Measurements from ENCODE around the gene RNF167.

The RNF167 gene

GRCh38 chr17:4940555-4941318 is 669 bp downstream of the RNF167 start:
- Mint-ChIP-seq H3K36me3 (ENCODE audit: low read depth) (peaks cover 68% of the 10 kb centered on the region), H3K4me1 (ENCODE audit: low read depth) (peaks cover 53% of the 10 kb centered on the region), H3K9me3 (no peaks in the 10 kb centered on the region), H3K27me3 (ENCODE audit: low read depth) (no peaks in the 10 kb centered on the region), H3K27ac (peak overlapping the region; percentile 93), H3K4me3 (peak overlapping the region; percentile 90)

- H3K27ac Mint-ChIP-seq: peak overlapping the region; percentile 93
- no peaks in the 10 kb centered on the region for H3K27me3 Mint-ChIP-seq (ENCODE audit: low read depth)
- H3K4me3 Mint-ChIP-seq: peak overlapping the region; percentile 90
- H3K36me3 Mint-ChIP-seq (ENCODE audit: low read depth): peaks cover 69% of the 10 kb centered on the region
- no peaks in the 10 kb centered on the region for H3K9me3 Mint-ChIP-seq
- H3K4me1 Mint-ChIP-seq (ENCODE audit: low read depth): peaks cover 50% of the 10 kb centered on the region
Measured at GRCh38 chr17:4941319-4941610, 1.2 kb downstream of the RNF167 start.

- H3K36me3 Mint-ChIP-seq (ENCODE audit: low read depth): peaks cover 72% of the 10 kb centered on the region
- H3K9me3 Mint-ChIP-seq: no peaks in the 10 kb centered on the region
- peaks cover 49% of the 10 kb centered on the region for H3K4me1 Mint-ChIP-seq (ENCODE audit: low read depth)
- H3K27me3 Mint-ChIP-seq (ENCODE audit: low read depth): no peaks in the 10 kb centered on the region
- H3K27ac Mint-ChIP-seq: peak overlapping the region; percentile 41
- peak overlapping the region; percentile 90 for H3K4me3 Mint-ChIP-seq
Measured at GRCh38 chr17:4942760-4943508, 2.9 kb downstream of the RNF167 start.

- H3K36me3 Mint-ChIP-seq (ENCODE audit: low read depth): peaks cover 65% of the 10 kb centered on the region
- H3K4me1 Mint-ChIP-seq (ENCODE audit: low read depth): peaks cover 42% of the 10 kb centered on the region
- H3K27ac Mint-ChIP-seq: peak overlapping the region; percentile 95
- no peaks in the 10 kb centered on the region for H3K27me3 Mint-ChIP-seq (ENCODE audit: low read depth)
- no peaks in the 10 kb centered on the region for H3K9me3 Mint-ChIP-seq
- peak overlapping the region; percentile 90 for H3K4me3 Mint-ChIP-seq
Measured at GRCh38 chr17:4944163-4944553, 4.1 kb downstream of the RNF167 start.

- peak overlapping the region; percentile 95 for H3K27ac Mint-ChIP-seq
- H3K9me3 Mint-ChIP-seq: no peaks in the 10 kb centered on the region
- H3K27me3 Mint-ChIP-seq (ENCODE audit: low read depth): no peaks in the 10 kb centered on the region
- peaks cover 42% of the 10 kb centered on the region for H3K4me1 Mint-ChIP-seq (ENCODE audit: low read depth)
- peak overlapping the region; percentile 90 for H3K4me3 Mint-ChIP-seq
- peaks cover 65% of the 10 kb centered on the region for H3K36me3 Mint-ChIP-seq (ENCODE audit: low read depth)
Measured at GRCh38 chr17:4944554-4945175, 4.6 kb downstream of the RNF167 start.

GRCh38 chr17:4945176-4945943 is 5.3 kb downstream of the RNF167 start:
- Mint-ChIP-seq H3K4me1 (ENCODE audit: low read depth) (peaks cover 42% of the 10 kb centered on the region), H3K36me3 (ENCODE audit: low read depth) (peaks cover 63% of the 10 kb centered on the region), H3K4me3 (peak overlapping the region; percentile 90), H3K27ac (peak overlapping the region; percentile 95), H3K9me3 (no peaks in the 10 kb centered on the region), H3K27me3 (ENCODE audit: low read depth) (no peaks in the 10 kb centered on the region)

GRCh38 chr17:4945944-4946280 is 5.8 kb downstream of the RNF167 start:
- no peaks in the 10 kb centered on the region for H3K9me3 Mint-ChIP-seq
- H3K27me3 Mint-ChIP-seq (ENCODE audit: low read depth): no peaks in the 10 kb centered on the region
- H3K4me3 Mint-ChIP-seq: peak overlapping the region; percentile 90
- H3K27ac Mint-ChIP-seq: peak overlapping the region; percentile 95
- peaks cover 47% of the 10 kb centered on the region for H3K4me1 Mint-ChIP-seq (ENCODE audit: low read depth)
- peaks cover 63% of the 10 kb centered on the region for H3K36me3 Mint-ChIP-seq (ENCODE audit: low read depth)

- peaks cover 57% of the 10 kb centered on the region for H3K36me3 Mint-ChIP-seq (ENCODE audit: low read depth)
- H3K27ac Mint-ChIP-seq: peak overlapping the region; percentile 85
- H3K4me3 Mint-ChIP-seq: peak overlapping the region; percentile 90
- no peaks in the 10 kb centered on the region for H3K9me3 Mint-ChIP-seq
- peaks cover 45% of the 10 kb centered on the region for H3K4me1 Mint-ChIP-seq (ENCODE audit: low read depth)
- H3K27me3 Mint-ChIP-seq (ENCODE audit: low read depth): no peaks in the 10 kb centered on the region
Measured at GRCh38 chr17:4946312-4946976, 6.4 kb downstream of the RNF167 start.

GRCh38 chr17:4947010-4947410 is 6.9 kb downstream of the RNF167 start:
- no peaks in the 10 kb centered on the region for H3K27me3 Mint-ChIP-seq (ENCODE audit: low read depth)
- H3K9me3 Mint-ChIP-seq: no peaks in the 10 kb centered on the region
- peak overlapping the region; percentile 85 for H3K27ac Mint-ChIP-seq
- H3K4me1 Mint-ChIP-seq (ENCODE audit: low read depth): peaks cover 40% of the 10 kb centered on the region
- H3K4me3 Mint-ChIP-seq: peak overlapping the region; percentile 90
- peaks cover 52% of the 10 kb centered on the region for H3K36me3 Mint-ChIP-seq (ENCODE audit: low read depth)

GRCh38 chr17:4947411-4948165 is 7.5 kb downstream of the RNF167 start:
- no peaks in the 10 kb centered on the region for H3K27me3 Mint-ChIP-seq (ENCODE audit: low read depth)
- peak overlapping the region; percentile 90 for H3K4me3 Mint-ChIP-seq
- H3K9me3 Mint-ChIP-seq: no peaks in the 10 kb centered on the region
- peaks cover 34% of the 10 kb centered on the region for H3K4me1 Mint-ChIP-seq (ENCODE audit: low read depth)
- peak overlapping the region; percentile 85 for H3K27ac Mint-ChIP-seq
- peaks cover 46% of the 10 kb centered on the region for H3K36me3 Mint-ChIP-seq (ENCODE audit: low read depth)

- H3K27me3 Mint-ChIP-seq (ENCODE audit: low read depth): no peaks in the 10 kb centered on the region
- H3K4me1 Mint-ChIP-seq (ENCODE audit: low read depth): peaks cover 28% of the 10 kb centered on the region
- no peaks in the 10 kb centered on the region for H3K9me3 Mint-ChIP-seq
- H3K4me3 Mint-ChIP-seq: peak within 1 kb of the TSS; percentile 99
- H3K27ac Mint-ChIP-seq: peak within 1 kb of the TSS; percentile 99
- H3K36me3 Mint-ChIP-seq (ENCODE audit: low read depth): peaks cover 38% of the 10 kb centered on the region
Measured at GRCh38 chr17:4948166-4948930, 8.3 kb downstream of the RNF167 start, which contains the start of gene PFN1. TSS of gene PFN1 (minus strand) at chr17:4948530. CDS start at chr17:4948394, 136 bp downstream.

- H3K4me1 Mint-ChIP-seq (ENCODE audit: low read depth): peaks cover 27% of the 10 kb centered on the region
- peak overlapping the region; percentile 99 for H3K4me3 Mint-ChIP-seq
- H3K9me3 Mint-ChIP-seq: no peaks in the 10 kb centered on the region
- H3K27ac Mint-ChIP-seq: peak overlapping the region; percentile 99
- H3K36me3 Mint-ChIP-seq (ENCODE audit: low read depth): peaks cover 37% of the 10 kb centered on the region
- H3K27me3 Mint-ChIP-seq (ENCODE audit: low read depth): no peaks in the 10 kb centered on the region
Measured at GRCh38 chr17:4948931-4949320, 8.9 kb downstream of the RNF167 start.
